Prostate gland (tissue), 2 donors: ENCODE results near the gene HIVEP3. TPM values are rescaled to one million over a fixed set of nuclear protein-coding genes. Genes with fewer than 3 reads are reported as not detected.

Source experiments
- DNase-seq: peaks from one replicate; pipeline ENCODE4 v3.0.0-alpha.2; 2019; ENCODE audit warnings: low spot score
- H3K27ac ChIP-seq, 2 donors: fragments of 200-600 bp; sonication (generic); 2 replicates each; pipeline ENCODE4 v1.5.1; 2017 to 2019
- H3K27me3 ChIP-seq: fragments of 200-600 bp; sonication (generic); replicated peaks from 2 replicates; pipeline ENCODE4 v1.5.1; 2019; ENCODE audit not compliant: insufficient read depth
- H3K36me3 ChIP-seq, 2 donors: fragments of 200-600 bp; sonication (generic); 1 replicate in 1 of 2; 2 replicates in 1 of 2; pipeline versions ENCODE4 v1.5.1 to v1.8.1; 2017 to 2019
- H3K4me1 ChIP-seq: fragments of 200-600 bp; sonication (generic); replicated peaks from 2 replicates; pipeline ENCODE4 v1.5.1; 2019
- H3K4me3 ChIP-seq, 2 donors: fragments of 200-600 bp; sonication (generic); 2 replicates each; pipeline ENCODE4 v1.5.1; 2017 to 2019
- H3K9me3 ChIP-seq: fragments of 200-600 bp; sonication (generic); 2 replicates; pipeline ENCODE4 v1.5.1; 2017
- POLR2A ChIP-seq: fragments of 450-650 bp; IDR thresholded peaks from one replicate; pipeline ENCODE4 v1.6.1; 2016; ENCODE audit warnings: antibody characterized with exemption, mild to moderate bottlenecking
- POLR2AphosphoS5 ChIP-seq: sonication (generic); formaldehyde crosslinking; IDR thresholded peaks from one replicate; pipeline ENCODE4 v1.6.1; 2017; ENCODE audit warnings: antibody characterized with exemption
- WGBS: methylation state at CpG from one replicate; pipeline ENCODE4 v1.1.5; 2018; 5-methylcytosine and 5-hydroxymethylcytosine counted together
- intact Hi-C: fragments of 100-400 bp; cut with DNase I; formaldehyde crosslinking; loops from one replicate; pipeline ENCODE4 v1.14.2; 2022
- total RNA-seq, 2 donors: library from RNA; depleted of rRNA; stranded (reverse); fragments of >200 nt; gene quantifications; one replicate each; pipeline ENCODE4 v1.1.0, GENCODE V29; 2016
- TF ChIP-seq, protein P1 (sequence below), 4 experiments: fragments of 200-600 bp in 2 of 4; fragments of 450-650 bp in 2 of 4; sonication (generic) in 2 of 4; IDR thresholded peaks; 1 replicate in 3 of 4; 2 replicates in 1 of 4; pipeline ENCODE4 v1.5.1; 2016 to 2019; ENCODE audit warnings: antibody characterized with exemption in 4 of 4, mild to moderate bottlenecking in 2 of 4, moderate library complexity in 2 of 4

Gene HIVEP3
- total RNA-seq, 2 donors from 2014 or later: 9.3 to 11.2 TPM

DNA sequence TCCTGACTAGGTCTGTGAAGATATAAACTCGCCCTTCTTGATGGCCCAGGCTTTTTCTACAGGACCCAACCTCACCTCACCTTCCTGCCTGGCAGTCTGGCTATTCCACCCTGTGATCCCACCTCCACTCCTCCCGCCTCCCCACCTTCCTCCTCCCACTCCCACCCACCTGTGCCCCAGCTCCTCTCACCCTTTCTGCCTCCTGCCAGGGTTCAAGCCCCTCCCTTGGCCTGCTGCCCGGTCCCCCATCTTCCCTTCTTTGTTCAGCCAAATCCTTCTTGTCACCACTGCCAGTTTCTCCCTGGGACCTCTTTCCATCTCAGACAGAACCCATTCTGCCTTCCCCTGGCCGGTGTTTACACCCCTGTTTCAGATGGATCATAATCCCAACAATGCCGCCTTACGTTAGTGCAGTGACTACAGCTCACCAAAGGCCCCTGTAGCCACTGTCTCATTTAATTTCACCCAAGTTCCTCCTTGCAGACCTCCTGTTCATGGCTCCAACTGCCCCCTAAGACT, 306.7 kb downstream of the HIVEP3 start:
- 93% methylated on average over 6 of the region's 6 CpGs for WGBS
- H3K4me1 ChIP-seq: no peaks in the 10 kb centered on the region
- H3K27me3 ChIP-seq: no peaks in the 10 kb centered on the region
- H3K9me3 ChIP-seq: no peaks in the 10 kb centered on the region
- intact Hi-C loops: no loop called here
- DNase-seq: no peak
- no peak overlapping the region for H3K4me3 ChIP-seq
- TF ChIP-seq, protein P1, sequence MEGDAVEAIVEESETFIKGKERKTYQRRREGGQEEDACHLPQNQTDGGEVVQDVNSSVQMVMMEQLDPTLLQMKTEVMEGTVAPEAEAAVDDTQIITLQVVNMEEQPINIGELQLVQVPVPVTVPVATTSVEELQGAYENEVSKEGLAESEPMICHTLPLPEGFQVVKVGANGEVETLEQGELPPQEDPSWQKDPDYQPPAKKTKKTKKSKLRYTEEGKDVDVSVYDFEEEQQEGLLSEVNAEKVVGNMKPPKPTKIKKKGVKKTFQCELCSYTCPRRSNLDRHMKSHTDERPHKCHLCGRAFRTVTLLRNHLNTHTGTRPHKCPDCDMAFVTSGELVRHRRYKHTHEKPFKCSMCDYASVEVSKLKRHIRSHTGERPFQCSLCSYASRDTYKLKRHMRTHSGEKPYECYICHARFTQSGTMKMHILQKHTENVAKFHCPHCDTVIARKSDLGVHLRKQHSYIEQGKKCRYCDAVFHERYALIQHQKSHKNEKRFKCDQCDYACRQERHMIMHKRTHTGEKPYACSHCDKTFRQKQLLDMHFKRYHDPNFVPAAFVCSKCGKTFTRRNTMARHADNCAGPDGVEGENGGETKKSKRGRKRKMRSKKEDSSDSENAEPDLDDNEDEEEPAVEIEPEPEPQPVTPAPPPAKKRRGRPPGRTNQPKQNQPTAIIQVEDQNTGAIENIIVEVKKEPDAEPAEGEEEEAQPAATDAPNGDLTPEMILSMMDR (IDR thresholded peaks at IDR 0.05): no peak
- TF ChIP-seq POLR2AphosphoS5: no peak
- no peak for TF ChIP-seq POLR2A
- no peak overlapping the region for H3K27ac ChIP-seq
- H3K36me3 ChIP-seq: no peaks in the 10 kb centered on the region

DNA sequence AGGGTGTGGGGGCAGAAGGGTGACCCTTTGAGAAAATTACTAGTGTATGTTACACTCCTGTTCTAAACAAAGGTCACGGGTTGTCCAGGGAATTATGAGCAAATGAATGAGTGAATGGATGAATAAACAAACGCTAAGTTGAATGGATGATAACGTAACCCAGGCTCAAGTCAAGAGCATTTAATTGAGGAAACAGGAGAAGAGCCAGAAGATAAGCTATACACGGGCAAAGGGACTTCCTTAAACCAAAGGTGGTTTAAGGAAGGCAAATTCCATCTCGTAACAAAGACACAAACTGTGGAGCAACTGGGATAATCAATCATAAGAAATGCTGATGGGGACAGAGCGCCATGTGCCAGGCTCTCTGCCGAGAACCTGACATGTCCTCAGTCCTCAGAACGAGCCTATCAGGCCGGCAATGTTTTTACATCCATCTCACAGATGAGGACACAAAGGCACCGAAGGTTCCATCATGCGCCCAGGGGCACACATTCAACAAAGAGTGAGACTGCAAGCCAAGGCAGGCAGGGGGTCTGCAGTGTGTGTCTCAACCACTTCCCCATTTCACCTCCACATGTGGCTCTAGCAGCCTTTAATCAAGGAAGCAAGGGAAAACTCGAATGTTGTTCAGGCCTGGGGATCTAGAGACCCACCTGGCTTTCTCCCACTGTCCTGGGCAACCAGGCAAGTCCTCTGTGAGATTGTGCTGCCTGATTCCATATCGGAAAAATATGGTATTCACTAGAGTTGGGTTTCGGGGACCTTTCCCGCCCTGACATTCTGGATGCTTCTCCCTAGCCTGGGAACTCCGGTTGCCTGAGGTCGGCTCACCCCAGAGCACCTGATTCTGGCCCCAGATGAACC, 307.4 kb downstream of the HIVEP3 start:
- 91% methylated on average over 17 of the region's 17 CpGs for WGBS
- no peak overlapping the region for H3K27ac ChIP-seq
- H3K4me1 ChIP-seq: no peaks in the 10 kb centered on the region
- no peaks in the 10 kb centered on the region for H3K27me3 ChIP-seq
- DNase-seq: no peak
- H3K4me3 ChIP-seq: no peak overlapping the region
- TF ChIP-seq, protein P1 (IDR thresholded peaks at IDR 0.05): no peak
- no peak for TF ChIP-seq POLR2A
- TF ChIP-seq POLR2AphosphoS5: no peak
- no peaks in the 10 kb centered on the region for H3K9me3 ChIP-seq
- intact Hi-C loops: no loop called here
- H3K36me3 ChIP-seq: no peaks in the 10 kb centered on the region

DNA sequence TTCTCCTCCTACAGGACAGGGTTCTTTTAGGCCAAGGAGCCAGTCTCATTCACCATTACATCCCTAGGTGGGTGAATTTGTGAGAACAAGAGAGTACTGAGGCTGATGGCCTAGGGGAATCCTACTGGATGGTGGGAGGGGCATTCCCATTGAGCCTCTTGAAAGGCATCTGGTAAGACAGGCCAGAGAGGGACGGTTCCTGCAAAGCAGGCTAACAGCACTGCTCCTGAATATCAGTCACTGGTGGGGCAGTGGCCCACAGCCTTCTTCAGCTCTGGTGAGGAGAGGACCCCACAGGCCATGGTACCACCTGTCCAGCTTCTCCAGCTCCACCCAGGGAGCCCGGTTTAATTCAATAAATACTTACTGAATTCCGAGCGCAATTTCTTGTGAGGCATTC, 308.4 kb downstream of the HIVEP3 start:
- Histone ChIP-seq H3K4me1 (no peaks in the 10 kb centered on the region), H3K27me3 (no peaks in the 10 kb centered on the region), H3K36me3 (no peaks in the 10 kb centered on the region), H3K4me3 (no peak overlapping the region), H3K9me3 (no peaks in the 10 kb centered on the region), H3K27ac (no peak overlapping the region)
- no peak for DNase-seq
- intact Hi-C loops: no loop called here
- 95% methylated on average over 4 of the region's 4 CpGs for WGBS
- TF ChIP-seq POLR2AphosphoS5 (no peak), POLR2A (no peak)
- TF ChIP-seq, protein P1 (IDR thresholded peaks at IDR 0.05): no peak

DNA sequence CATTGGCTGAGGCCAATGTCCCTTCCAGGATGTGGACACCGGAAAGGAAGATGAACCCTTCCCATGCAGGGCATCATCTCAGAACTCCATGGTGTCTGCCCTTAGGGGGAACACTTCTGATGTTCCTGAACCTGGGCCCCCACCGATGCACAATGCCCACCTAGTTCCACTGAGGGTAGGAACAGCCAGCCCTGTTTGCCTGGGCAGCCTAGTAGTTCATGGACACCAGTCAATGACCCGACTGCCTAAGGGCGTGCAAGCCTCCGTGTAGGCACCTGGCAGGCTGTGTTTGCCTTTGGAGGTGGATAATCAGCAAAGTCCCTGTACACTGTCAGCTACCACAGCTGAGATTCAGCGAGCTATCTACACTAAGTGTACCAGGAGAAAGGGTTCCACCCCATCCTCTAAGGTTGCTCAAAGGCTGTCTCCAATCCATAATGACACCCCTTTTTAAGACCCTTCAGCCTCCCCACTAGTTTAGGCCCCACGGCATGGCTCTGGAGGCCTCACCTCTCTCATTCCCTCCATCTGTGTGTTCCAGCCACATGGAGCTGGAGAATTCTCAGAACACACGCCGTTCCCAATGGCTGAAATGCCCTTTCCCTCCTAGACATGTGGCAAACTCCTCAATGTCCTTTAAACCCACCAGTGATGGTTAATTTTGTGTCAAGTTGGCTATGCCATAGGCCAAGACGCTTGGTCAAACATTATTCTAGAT, 309.4 kb downstream of the HIVEP3 start:
- TF ChIP-seq, protein P1 (IDR thresholded peaks at IDR 0.05): no peak
- no peak for TF ChIP-seq POLR2AphosphoS5
- TF ChIP-seq POLR2A: no peak
- intact Hi-C loops: no loop called here
- Histone ChIP-seq H3K4me3 (no peak overlapping the region), H3K9me3 (no peaks in the 10 kb centered on the region), H3K27me3 (no peaks in the 10 kb centered on the region), H3K4me1 (no peaks in the 10 kb centered on the region), H3K36me3 (no peaks in the 10 kb centered on the region), H3K27ac (no peak overlapping the region)
- no peak for DNase-seq
- WGBS: 93% methylated on average over 10 of the region's 10 CpGs
